Spleen (tissue), 7 donors: ENCODE data around the gene C1QL3.

Source experiments
- POLR2A ChIP-seq, 3 donors: fragments of 450-650 bp; IDR thresholded peaks; one replicate each; pipeline ENCODE4 v1.5.1; 2017; ENCODE audit warnings: antibody characterized with exemption in 3 of 3, mild to moderate bottlenecking in 1 of 3
- TF ChIP-seq, protein P1 (sequence below), 11 experiments: fragments of 200-600 bp in 7 of 11; fragments of 450-650 bp in 4 of 11; sonication (generic) in 4 of 11; IDR thresholded peaks in 8 of 11; conservative IDR thresholded peaks in 3 of 11; 1 replicate in 7 of 11; 2 replicates in 4 of 11; pipeline versions ENCODE4 v1.4.0 to v1.8.0; 2016 to 2021; ENCODE audit warnings: antibody characterized with exemption in 11 of 11, inconsistent platforms in 4 of 11, mild to moderate bottlenecking in 1 of 11
- donor health status: DM: no; HTN: no; CAD: no; lungs with moderate emphysema.
- donor health status: DM: no; HTN: no; CAD: no.
- donor health status: DM: no; HTN: no; CAD: no.

DNA sequence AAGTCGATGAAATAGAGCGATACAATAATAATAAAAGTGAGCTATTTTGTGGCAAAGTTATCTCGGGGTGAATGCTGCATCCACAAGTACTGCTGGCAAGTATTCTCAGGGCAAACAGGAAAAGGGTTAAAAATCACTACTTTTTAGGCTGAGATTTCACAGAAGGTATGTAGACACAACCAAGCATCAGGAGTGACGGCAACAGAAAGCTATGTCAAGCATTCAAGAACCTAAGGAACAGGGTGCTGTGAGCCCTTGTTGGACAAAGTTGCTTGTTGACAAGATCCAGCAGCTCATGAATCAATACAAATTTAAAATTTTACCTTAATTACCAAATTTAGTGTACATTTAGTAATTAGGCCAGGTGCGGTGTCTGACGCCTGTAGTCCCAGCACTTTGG, 41.2 kb upstream of the C1QL3 start:
- TF ChIP-seq, protein P1, sequence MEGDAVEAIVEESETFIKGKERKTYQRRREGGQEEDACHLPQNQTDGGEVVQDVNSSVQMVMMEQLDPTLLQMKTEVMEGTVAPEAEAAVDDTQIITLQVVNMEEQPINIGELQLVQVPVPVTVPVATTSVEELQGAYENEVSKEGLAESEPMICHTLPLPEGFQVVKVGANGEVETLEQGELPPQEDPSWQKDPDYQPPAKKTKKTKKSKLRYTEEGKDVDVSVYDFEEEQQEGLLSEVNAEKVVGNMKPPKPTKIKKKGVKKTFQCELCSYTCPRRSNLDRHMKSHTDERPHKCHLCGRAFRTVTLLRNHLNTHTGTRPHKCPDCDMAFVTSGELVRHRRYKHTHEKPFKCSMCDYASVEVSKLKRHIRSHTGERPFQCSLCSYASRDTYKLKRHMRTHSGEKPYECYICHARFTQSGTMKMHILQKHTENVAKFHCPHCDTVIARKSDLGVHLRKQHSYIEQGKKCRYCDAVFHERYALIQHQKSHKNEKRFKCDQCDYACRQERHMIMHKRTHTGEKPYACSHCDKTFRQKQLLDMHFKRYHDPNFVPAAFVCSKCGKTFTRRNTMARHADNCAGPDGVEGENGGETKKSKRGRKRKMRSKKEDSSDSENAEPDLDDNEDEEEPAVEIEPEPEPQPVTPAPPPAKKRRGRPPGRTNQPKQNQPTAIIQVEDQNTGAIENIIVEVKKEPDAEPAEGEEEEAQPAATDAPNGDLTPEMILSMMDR (IDR thresholded peaks at IDR 0.05 in 8 of 11, conservative IDR thresholded peaks at IDR 0.05 in 3 of 11): no peak
- TF ChIP-seq POLR2A (IDR thresholded peaks at IDR 0.05): no peak
